GM18907 (cell line): ENCODE results near the gene TAB2.
"Not testable (repeated sequence)": the region's sequence is repeated elsewhere in the genome, so short reads cannot be mapped to it uniquely, and the experiment has no call there.

Experiments
- ATAC-seq: cut with Tn5 transposase; IDR thresholded peaks from one replicate; pipeline ENCODE4 v1.9.1; 2021; ENCODE audit warnings: mild to moderate bottlenecking, moderate library complexity; ENCODE audit not compliant: unreplicated experiment

The TAB2 gene

DNA sequence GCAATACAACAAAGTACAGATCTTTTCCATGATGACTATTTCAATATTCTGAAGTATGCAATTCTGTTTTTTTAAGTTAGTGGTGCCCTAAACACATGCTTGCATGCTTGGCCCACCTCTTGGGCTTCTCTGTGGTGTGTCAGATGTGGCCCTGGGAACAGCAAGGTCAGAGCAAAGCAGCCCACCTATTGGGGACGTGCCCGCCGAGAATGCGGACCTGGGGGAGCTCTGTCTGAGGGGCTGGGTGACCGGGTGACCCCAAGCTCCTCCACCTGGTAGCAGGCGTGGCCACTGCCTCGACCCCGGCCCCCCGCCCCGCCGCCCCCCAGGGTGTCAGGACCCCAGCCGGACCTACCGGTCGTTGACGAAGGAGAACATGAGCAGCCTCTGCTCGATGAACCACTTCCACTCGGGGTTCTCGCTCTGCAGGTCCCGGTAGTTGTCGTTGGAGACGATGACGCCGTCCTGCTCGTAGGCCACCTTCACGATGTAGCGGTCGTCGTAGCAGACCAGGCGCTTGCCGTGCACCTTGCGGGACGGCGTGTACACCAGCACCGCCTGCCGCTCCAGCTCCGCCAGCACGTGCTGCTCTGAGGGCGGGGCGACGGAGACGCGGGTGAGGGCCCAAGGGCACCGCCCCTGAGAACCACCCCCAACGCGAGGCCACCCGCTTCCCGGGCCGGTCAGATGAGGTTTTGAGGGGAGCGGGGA lies 139.0 kb downstream of the TAB2 start:
- no peak for ATAC-seq

DNA sequence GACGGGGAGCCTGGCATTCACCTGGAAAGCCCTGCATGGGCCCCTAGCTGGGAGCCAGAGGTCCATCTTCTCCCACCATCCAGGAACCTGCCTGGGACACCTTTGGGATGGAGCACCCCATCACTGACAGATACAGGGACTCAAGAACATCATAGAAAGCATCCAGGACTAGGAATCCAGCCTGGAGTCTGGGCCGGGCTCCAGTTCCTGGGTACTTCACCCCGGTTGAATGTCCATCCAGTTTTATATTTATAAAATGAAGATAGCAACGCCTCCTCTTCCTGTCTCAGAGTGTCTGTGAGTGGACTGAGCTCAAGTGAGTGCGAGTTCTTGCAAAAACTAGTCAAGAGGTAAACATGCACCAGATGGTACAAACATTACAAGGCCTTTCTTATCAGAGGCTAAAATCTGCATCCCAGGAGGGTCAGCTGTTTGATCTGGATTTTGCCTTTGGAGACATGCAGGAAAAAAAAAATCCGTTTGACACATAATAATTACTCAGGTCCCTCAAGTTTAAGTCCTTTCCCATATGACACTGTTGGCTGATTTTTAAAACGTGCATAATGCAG lies 139.9 kb downstream of the TAB2 start:
- ATAC-seq = no peak

DNA sequence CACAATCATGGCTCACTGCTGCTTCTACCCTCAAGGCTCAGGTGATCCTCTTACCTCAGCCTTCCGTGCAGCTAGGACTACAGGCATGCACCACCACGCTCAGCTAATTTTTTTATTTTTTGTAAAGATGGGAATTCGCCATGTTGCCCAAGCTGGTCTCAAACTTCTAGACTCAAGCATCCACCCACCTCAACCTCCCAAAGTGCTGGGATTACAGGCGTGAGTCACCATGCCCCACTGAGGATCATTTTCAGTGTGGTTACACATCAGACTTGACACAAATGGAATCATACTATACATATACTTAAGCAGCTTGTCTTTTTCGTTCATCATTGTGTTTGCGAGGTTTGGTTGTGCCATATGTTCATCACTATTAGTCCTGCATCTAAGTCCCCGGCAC lies 140.7 kb downstream of the TAB2 start:
- ATAC-seq = no peak

DNA sequence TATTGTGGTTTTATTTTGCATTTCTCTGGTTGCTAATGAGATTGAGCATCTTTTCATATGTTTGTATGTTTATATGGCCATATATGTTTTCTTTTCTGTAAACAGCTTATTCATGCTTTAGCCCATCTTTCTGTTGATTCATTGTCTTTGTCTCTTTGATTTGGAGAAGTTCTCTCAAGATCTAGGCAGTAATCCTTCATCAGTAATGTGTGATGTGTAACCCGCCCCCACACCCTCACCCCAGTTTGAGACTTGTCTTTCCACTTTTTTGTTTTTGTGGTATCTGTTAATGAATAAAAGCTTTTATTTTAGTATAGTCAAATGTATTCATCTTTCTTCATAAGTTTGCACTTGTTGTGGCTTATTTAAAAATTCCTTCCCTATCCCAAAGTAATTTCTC lies 141.3 kb downstream of the TAB2 start:
- ATAC-seq = no peak

DNA sequence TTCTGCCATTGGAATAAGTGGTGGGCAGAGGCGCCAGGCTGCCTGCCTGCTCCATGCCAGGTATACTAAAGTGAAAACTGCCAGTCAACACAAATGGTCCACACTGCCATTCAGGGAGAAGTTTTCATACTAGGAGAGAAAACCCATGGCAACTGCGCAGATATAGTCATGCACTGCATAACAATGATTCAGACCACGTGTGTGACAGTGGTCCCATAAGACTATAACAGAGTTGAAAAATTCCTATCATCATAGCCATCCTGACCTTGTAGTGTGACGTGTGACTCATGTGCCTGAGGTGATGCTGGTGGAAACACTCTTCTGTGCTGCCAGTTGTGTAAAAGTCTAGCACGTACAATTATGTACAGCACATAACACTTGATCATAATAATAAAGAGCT lies 142.2 kb downstream of the TAB2 start:
- no peak for ATAC-seq

DNA sequence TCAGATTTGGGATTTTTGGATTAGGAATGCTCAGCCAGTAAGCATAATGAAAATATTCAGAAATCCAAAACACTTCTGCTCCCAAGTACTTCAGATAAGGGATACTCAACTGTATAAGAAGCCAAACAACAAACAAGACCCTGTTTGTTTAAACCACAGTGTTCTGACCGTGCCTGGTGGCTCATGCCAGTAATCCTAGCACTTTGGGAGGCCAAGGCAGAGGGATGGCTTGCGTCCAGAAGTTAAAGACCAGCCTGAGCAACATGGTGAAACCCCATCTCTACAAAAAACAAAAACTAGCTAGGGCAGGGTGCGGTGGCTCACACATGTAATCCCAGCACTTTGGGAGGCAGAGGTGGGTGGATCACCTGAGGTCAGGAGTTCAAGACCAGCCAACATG lies 142.7 kb downstream of the TAB2 start:
- not testable (repeated sequence) for ATAC-seq
